Ovary (tissue), 3 donors: Measurements from ENCODE around the gene FRY.

Experiments used
- CTCF ChIP-seq, 3 donors: fragments of 450-650 bp in 2 of 3; fragments of 200-600 bp in 1 of 3; IDR thresholded peaks; one replicate each; pipeline versions ENCODE4 v1.5.1 to v1.8.0; 2016 to 2022; ENCODE audit warnings: antibody characterized with exemption in 3 of 3, mild to moderate bottlenecking in 1 of 3
- EP300 ChIP-seq: sonication (generic); formaldehyde crosslinking; IDR thresholded peaks from one replicate; pipeline ENCODE4 v1.6.1; 2017; ENCODE audit warnings: antibody characterized with exemption
- POLR2A ChIP-seq: fragments of 450-650 bp; IDR thresholded peaks from one replicate; pipeline ENCODE4 v1.6.1; 2017; ENCODE audit warnings: antibody characterized with exemption, mild to moderate bottlenecking, moderate library complexity
- donor health status: DM: no; HTN: no; CAD: no.

GRCh38 chr13:32285633-32285965, 254.0 kb downstream of the FRY start:
- TF ChIP-seq POLR2A: no peak
- no peak for TF ChIP-seq EP300
- no peak for TF ChIP-seq CTCF (IDR thresholded peaks at IDR 0.05)
